Calu3 (cell line): ENCODE measurements around the gene UQCC2. TPM values are rescaled to one million over a fixed set of nuclear protein-coding genes. Genes with fewer than 3 reads are reported as not detected.
A peak's percentile ranks its signal among the peaks of the same experiment; 100 is the strongest.

Source experiments
- BruUV-seq: library from RNA; stranded (reverse); fragments of 400-500 nt; replicated peaks from 2 replicates; lab custom pipeline; 2021; lab: Mats Ljungman, UMichigan
- CTCF ChIA-PET: fragments of 300-600 bp; sonication (Branson Sonifier 250); formaldehyde crosslinking; loops from one replicate; lab custom pipeline; 2022; ENCODE audit warnings: antibody characterized with exemption; lab: Charles Lee
- DNase-seq: peaks from one replicate; pipeline ENCODE4 v3.0.0; 2022
- H3K27ac Mint-ChIP-seq: one replicate; pipeline ENCODE4 v1.8.0; 2022; ENCODE audit warnings: mixed read lengths; ENCODE audit not compliant: unreplicated experiment
- H3K27me3 Mint-ChIP-seq: one replicate; pipeline ENCODE4 v1.8.0; 2022; ENCODE audit warnings: mixed read lengths; ENCODE audit not compliant: unreplicated experiment
- H3K36me3 Mint-ChIP-seq: one replicate; pipeline ENCODE4 v1.8.0; 2022; ENCODE audit warnings: mild to moderate bottlenecking, moderate library complexity, mixed read lengths; ENCODE audit not compliant: insufficient read depth, unreplicated experiment
- H3K4me1 Mint-ChIP-seq: one replicate; pipeline ENCODE4 v1.8.0; 2022; ENCODE audit warnings: mild to moderate bottlenecking, low read depth, mixed read lengths; ENCODE audit not compliant: unreplicated experiment
- H3K4me3 Mint-ChIP-seq: one replicate; pipeline ENCODE4 v1.8.0; 2022; ENCODE audit warnings: mild to moderate bottlenecking, low read depth, moderate library complexity, mixed read lengths; ENCODE audit not compliant: unreplicated experiment
- H3K9me3 Mint-ChIP-seq: one replicate; pipeline ENCODE4 v1.8.0; 2022; ENCODE audit warnings: low read depth, mixed read lengths; ENCODE audit not compliant: unreplicated experiment
- intact Hi-C: fragments of 100-400 bp; cut with micrococcal nuclease; formaldehyde crosslinking; loops from one replicate; pipeline ENCODE4 v1.10.0; 2022; ENCODE audit not compliant: unreplicated experiment
- total RNA-seq: library from RNA; stranded (reverse); gene quantifications from 2 replicates; pipeline ENCODE4 v1.2.3, GENCODE V29; 2022
- TF ChIP-seq, protein P1 (sequence below): fragments of 200-600 bp; IDR thresholded peaks from one replicate; pipeline ENCODE4 v1.8.0; 2022; ENCODE audit warnings: antibody characterized with exemption; ENCODE audit not compliant: unreplicated experiment

The UQCC2 gene
- total RNA-seq, 1 experiment from 2014 or later = 142 TPM

DNA sequence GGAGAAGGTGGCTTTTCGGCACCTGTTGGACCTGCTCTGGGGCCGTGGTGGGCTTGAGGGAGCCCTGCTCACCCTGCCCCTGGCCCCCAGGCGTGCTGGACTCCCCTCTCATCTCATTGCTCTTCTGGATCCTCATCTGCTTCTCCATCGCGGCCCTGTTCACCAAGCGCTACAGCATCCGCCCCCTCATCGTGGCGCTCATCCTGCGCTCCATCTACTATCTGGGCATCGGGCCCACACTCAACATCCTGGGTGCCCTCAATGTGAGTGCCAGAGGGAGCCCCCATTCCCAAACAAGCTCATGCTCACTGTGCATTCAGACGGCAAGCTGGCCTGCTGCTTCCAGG lies 22.4 kb downstream of the UQCC2 start:
- intact Hi-C loops = no loop called here
- Mint-ChIP-seq H3K4me3 (no peak overlapping the region), H3K27ac (peak overlapping the region; percentile 34), H3K4me1 (no peaks in the 10 kb centered on the region), H3K27me3 (no peaks in the 10 kb centered on the region), H3K9me3 (no peaks in the 10 kb centered on the region), H3K36me3 (peaks cover 80% of the 10 kb centered on the region)
- no TSS peak for BruUV-seq
- CTCF ChIA-PET = interaction anchor here (1.5 kb wide), 1 partner anchor 99 kb away, joined by 3 read pairs; no protein-coding TSS in a partner anchor
- TF ChIP-seq, protein P1, sequence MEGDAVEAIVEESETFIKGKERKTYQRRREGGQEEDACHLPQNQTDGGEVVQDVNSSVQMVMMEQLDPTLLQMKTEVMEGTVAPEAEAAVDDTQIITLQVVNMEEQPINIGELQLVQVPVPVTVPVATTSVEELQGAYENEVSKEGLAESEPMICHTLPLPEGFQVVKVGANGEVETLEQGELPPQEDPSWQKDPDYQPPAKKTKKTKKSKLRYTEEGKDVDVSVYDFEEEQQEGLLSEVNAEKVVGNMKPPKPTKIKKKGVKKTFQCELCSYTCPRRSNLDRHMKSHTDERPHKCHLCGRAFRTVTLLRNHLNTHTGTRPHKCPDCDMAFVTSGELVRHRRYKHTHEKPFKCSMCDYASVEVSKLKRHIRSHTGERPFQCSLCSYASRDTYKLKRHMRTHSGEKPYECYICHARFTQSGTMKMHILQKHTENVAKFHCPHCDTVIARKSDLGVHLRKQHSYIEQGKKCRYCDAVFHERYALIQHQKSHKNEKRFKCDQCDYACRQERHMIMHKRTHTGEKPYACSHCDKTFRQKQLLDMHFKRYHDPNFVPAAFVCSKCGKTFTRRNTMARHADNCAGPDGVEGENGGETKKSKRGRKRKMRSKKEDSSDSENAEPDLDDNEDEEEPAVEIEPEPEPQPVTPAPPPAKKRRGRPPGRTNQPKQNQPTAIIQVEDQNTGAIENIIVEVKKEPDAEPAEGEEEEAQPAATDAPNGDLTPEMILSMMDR = no peak
- DNase-seq = no peak

DNA sequence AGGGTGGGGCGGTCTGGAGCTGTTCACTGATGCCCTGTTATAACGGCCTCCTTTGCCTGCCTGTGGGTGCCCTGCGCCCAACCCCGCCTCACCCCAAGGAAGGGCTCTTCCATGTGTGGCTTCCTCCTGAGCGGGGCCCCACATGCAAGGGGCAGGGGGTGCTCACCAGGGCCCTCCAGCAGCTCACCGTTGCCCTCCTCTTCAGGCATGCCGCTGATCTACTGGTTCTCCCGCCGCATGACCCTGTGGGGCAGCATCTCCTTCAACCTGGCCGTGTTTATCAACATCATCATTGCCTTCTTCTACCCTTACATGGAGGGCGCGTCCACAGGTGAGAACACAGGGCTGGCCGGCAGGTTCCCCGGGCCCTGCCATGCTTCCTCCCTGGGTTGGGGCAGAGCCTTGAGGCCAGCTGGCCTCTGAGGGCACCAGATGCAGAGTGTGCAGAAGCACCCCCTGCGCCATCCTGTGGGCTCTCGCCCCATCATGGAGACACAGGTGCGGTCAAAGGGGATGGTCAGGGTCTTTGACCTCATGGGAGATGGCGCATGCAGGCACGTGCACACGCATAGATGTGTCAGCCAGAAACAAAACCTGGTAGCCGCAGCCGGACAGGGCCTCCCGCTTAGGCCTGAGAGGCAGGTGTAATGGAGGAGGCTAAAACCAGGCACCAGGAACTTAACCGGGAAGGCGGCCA lies 22.9 kb downstream of the UQCC2 start:
- TF ChIP-seq, protein P1 = no peak
- DNase-seq = no peak
- BruUV-seq = no TSS peak
- H3K36me3 Mint-ChIP-seq = peaks cover 80% of the 10 kb centered on the region
- H3K27me3 Mint-ChIP-seq = no peaks in the 10 kb centered on the region
- H3K4me3 Mint-ChIP-seq = no peak overlapping the region
- intact Hi-C loops = no loop called here
- H3K27ac Mint-ChIP-seq = peak overlapping the region; percentile 34
- H3K4me1 Mint-ChIP-seq = no peaks in the 10 kb centered on the region
- CTCF ChIA-PET = no interaction called here
- H3K9me3 Mint-ChIP-seq = no peaks in the 10 kb centered on the region

DNA sequence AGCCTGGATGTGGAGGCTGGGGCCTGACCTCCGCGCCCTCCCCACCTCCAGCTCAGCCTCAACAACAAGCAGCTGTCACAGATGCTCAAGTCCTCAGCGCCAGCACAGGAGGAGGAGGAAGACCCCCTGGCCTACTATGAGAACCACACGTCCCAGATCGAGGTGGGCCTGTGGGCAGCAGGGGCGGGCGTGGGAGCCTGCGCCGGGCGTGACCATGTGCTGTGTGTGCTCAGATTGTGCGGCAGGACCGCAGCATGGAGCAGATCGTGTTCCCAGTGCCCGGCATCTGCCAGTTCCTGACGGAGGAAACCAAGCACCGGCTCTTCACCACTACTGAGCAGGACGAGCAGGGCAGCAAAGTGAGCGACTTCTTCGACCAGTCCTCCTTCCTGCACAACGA lies 23.5 kb downstream of the UQCC2 start:
- Mint-ChIP-seq H3K4me1 (no peaks in the 10 kb centered on the region), H3K27me3 (no peaks in the 10 kb centered on the region), H3K9me3 (no peaks in the 10 kb centered on the region), H3K36me3 (peaks cover 78% of the 10 kb centered on the region), H3K27ac (no peak overlapping the region), H3K4me3 (no peak overlapping the region)
- DNase-seq = no peak
- CTCF ChIA-PET = no interaction called here
- TF ChIP-seq, protein P1 = no peak
- no TSS peak for BruUV-seq
- intact Hi-C loops = no loop called here

DNA sequence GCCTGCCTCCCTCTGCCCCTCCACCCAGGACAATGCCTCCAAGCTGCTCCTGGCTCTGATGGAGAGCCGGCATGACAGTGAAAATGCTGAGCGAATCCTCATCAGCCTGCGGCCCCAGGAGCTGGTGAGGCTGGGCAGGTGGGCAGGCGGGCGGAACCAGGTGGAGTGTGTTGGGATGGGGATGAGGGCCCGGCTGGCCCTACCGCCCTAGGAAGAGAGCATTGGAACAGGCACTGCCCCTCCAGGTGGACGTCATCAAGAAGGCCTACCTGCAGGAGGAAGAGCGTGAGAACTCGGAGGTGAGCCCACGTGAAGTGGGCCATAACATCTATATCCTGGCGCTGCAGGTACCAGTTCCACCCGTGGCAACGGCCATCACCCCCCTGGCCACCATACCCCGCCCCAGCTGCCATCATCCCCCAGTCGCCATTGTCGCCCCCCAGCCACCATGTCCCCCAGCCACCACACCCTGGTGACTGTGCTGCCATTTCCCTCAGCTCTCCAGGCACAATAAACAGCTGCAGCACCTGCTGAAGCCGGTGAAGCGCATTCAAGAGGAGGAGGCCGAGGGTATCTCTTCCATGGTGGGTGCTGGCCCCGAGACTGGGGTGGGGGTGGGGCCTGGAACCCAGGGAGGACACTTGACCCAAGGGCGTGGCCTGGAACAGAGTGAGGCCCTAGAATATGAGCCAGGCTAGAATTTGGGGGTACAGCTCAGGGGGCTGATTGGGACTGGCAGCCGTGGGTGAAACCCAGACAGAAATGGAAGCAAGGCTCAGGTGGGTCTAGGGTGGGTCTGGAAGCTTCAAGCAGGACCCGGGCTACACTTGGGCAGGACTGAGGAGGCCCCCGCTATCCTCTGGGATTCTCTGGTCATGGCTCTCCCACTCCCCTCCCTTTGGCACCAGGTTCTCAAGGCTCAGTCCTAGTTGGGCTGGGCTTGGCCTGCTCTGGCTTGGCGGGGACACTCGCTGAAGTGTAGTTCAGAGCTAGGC lies 24.2 kb downstream of the UQCC2 start:
- Mint-ChIP-seq H3K36me3 (peaks cover 70% of the 10 kb centered on the region), H3K4me3 (no peak overlapping the region), H3K27me3 (no peaks in the 10 kb centered on the region), H3K9me3 (no peaks in the 10 kb centered on the region), H3K4me1 (no peaks in the 10 kb centered on the region), H3K27ac (no peak overlapping the region)
- TF ChIP-seq, protein P1 = no peak
- CTCF ChIA-PET = interaction anchor here (1.2 kb wide), 1 partner anchor 24 kb away, joined by 4 read pairs; the partner anchor contains the start of gene UQCC2
- DNase-seq = no peak
- intact Hi-C loops = no loop called here
- BruUV-seq = no TSS peak
